ENCODE data around the gene MPPE1. TPM values are rescaled to one million over a fixed set of nuclear protein-coding genes. Genes with fewer than 3 reads are reported as not detected.

MPPE1 gene
- total RNA-seq, 2 experiments from 2014 or later, result 21.7 to 22.4 TPM

DNA sequence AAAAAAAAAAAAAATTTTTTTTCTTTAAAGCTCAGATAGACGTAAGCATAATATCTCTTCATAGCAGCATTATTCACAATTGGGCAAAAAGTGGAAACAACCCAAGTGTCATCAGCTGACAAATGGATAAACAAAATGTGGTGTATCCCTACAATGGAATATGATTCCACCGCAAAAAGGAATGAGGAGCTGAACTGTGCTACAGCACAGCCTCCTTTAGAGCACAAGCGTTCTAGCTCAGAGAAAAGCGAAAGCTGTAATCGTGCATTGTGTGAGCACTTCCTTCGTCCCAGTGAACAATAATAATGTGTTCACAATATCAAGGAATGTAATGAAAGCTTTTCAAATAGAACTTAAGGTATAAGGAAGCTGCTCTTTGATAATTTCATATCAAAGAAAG is 68.6 kb downstream of the MPPE1 start:
- H3K9me3 Mint-ChIP-seq, result no peaks in the 10 kb centered on the region
- ATAC-seq (no peak), DNase-seq (no peak)
- H3K36me3 Mint-ChIP-seq (ENCODE audit: low read depth), result no peaks in the 10 kb centered on the region
- H3K27ac Mint-ChIP-seq, result no peak overlapping the region
- ChIA-PET CTCF (interaction anchor here (0.6 to 1.3 kb wide), 2 partner anchors 9 to 11 kb away, joined by 3 to 4 read pairs; no protein-coding TSS in a partner anchor), POLR2A (no interaction called here)
- H3K27me3 Mint-ChIP-seq, result no peaks in the 10 kb centered on the region
- TF ChIP-seq, protein P1, sequence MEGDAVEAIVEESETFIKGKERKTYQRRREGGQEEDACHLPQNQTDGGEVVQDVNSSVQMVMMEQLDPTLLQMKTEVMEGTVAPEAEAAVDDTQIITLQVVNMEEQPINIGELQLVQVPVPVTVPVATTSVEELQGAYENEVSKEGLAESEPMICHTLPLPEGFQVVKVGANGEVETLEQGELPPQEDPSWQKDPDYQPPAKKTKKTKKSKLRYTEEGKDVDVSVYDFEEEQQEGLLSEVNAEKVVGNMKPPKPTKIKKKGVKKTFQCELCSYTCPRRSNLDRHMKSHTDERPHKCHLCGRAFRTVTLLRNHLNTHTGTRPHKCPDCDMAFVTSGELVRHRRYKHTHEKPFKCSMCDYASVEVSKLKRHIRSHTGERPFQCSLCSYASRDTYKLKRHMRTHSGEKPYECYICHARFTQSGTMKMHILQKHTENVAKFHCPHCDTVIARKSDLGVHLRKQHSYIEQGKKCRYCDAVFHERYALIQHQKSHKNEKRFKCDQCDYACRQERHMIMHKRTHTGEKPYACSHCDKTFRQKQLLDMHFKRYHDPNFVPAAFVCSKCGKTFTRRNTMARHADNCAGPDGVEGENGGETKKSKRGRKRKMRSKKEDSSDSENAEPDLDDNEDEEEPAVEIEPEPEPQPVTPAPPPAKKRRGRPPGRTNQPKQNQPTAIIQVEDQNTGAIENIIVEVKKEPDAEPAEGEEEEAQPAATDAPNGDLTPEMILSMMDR (IDR thresholded peaks at IDR 0.05), result no peak
- intact Hi-C loops (cut with micrococcal nuclease), result no loop called here
- H3K4me1 Mint-ChIP-seq (ENCODE audit: low read depth), result no peaks in the 10 kb centered on the region
- H3K4me3 Mint-ChIP-seq, result no peak overlapping the region

DNA sequence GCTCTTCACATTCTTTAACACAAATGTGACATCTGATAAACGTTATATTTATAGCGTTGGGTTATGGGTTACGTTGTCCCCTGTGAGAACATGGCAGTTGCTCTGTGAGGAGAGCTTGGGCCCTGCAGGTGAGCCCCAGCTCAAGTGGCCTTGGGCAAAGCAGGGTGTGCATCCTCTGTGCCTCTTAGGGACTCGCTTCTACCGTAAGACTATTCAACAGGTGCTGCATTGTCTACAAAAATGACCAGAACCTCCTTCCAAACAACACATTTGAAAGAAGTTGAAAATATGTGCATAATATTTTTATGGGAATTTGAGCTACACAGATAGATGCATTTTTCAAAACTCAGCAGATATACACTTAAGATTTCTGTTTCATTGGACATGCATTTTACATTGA is 73.3 kb downstream of the MPPE1 start:
- ChIA-PET POLR2A (interaction anchor here (1.6 kb wide), 1 partner anchor 14 kb away, joined by 4 read pairs; no protein-coding TSS in a partner anchor), CTCF (interaction anchor here (1.3 kb wide), 1 partner anchor 204 kb away, joined by 5 read pairs; no protein-coding TSS in a partner anchor)
- DNase-seq (no peak), ATAC-seq (no peak)
- TF ChIP-seq, protein P1 (IDR thresholded peaks at IDR 0.05), result no peak
- H3K9me3 Mint-ChIP-seq, result no peaks in the 10 kb centered on the region
- no peaks in the 10 kb centered on the region for H3K36me3 Mint-ChIP-seq (ENCODE audit: low read depth)
- intact Hi-C loops (cut with micrococcal nuclease), result no loop called here
- peaks cover 1% of the 10 kb centered on the region for H3K27me3 Mint-ChIP-seq
- H3K27ac Mint-ChIP-seq, result no peak overlapping the region
- no peak overlapping the region for H3K4me3 Mint-ChIP-seq
- no peaks in the 10 kb centered on the region for H3K4me1 Mint-ChIP-seq (ENCODE audit: low read depth)

Other genes with a start within 250 kb of the MPPE1 start
- gene GNAL, start 219.1 kb downstream of the MPPE1 start, total RNA-seq, result under 1 TPM in 1 of 2 experiments, not detected in 1; 0.11 TPM
- 10 to 100 TPM; 24.8 to 25.8 TPM for gene CHMP1B, start 56.9 kb downstream of the MPPE1 start, total RNA-seq
- gene IMPA2, start 73.2 kb upstream of the MPPE1 start, total RNA-seq, result 10 to 100 TPM; 17.7 to 20.8 TPM
- not detected for gene ANKRD62, start 185.5 kb upstream of the MPPE1 start, total RNA-seq

Data from activated CD8-positive, alpha-beta T cell treated with anti-CD3 and anti-CD28 coated beads for 36 hours (primary cell).